ENCODE measurements around the gene KREMEN1. TPM values are rescaled to one million over a fixed set of nuclear protein-coding genes. Genes with fewer than 3 reads are reported as not detected.

Gene KREMEN1
- total and polyA plus RNA-seq, 2 of the 4 experiments (the other 2 are of a cell fraction): 2.9 to 4.6 TPM

GRCh38 chr22:29102300-29102699, 29.5 kb downstream of the KREMEN1 start:
- Histone ChIP-seq H3K9me1 (ENCODE audit: insufficient read depth, low read length) (no peaks in the 10 kb centered on the region), H4K5ac (ENCODE audit: low read depth, low read length) (no peak overlapping the region), H4K91ac (ENCODE audit: insufficient read depth, low read depth, low read length) (no peak overlapping the region), H2AK9ac (replicated peaks; ENCODE audit: low read depth, low read length, poor library complexity) (no peak overlapping the region), H2BK120ac (ENCODE audit: low read depth, low read length) (no peak overlapping the region), H3K14ac (replicated peaks; ENCODE audit: low read depth, low read length) (no peak overlapping the region), H3K27me3 (ENCODE audit: control insufficient read depth, insufficient read depth, low read length) (no peaks in the 10 kb centered on the region), H4K8ac (ENCODE audit: low read depth in 2 of 2, low read length in 2 of 2) (no peak overlapping the region), H3K4me2 (ENCODE audit: low read depth, low read length) (no peak overlapping the region), H3K4me3 (ENCODE audit: insufficient read depth, low read depth, low read length) (no peak overlapping the region), H4K20me1 (ENCODE audit: insufficient read depth, low read length) (no peaks in the 10 kb centered on the region), H3K27ac (ENCODE audit: insufficient read depth, low read length) (no peak overlapping the region), H2AFZ (replicated peaks; ENCODE audit: low read length, poor library complexity) (no peak overlapping the region), H3K36me3 (ENCODE audit: control insufficient read depth, insufficient read depth, low read length) (peaks cover 4% of the 10 kb centered on the region; the same call in 1 of the 2 replicates), H3K18ac (ENCODE audit: low read depth, low read length) (no peak overlapping the region), H3K56ac (ENCODE audit: extremely low read depth, insufficient read depth, low read length) (no peak overlapping the region), H3K9me3 (ENCODE audit: control insufficient read depth, insufficient read depth, low read length) (no peaks in the 10 kb centered on the region), H3K23ac (ENCODE audit: low read depth, low read length) (no peak overlapping the region), H3K4ac (ENCODE audit: low read depth, low read length) (no peak overlapping the region), H2BK5ac (ENCODE audit: low read depth, low read length, poor library complexity, severe bottlenecking) (no peak overlapping the region), H3K79me1 (ENCODE audit: low read depth in 1 of 2, low read length in 2 of 2) (no peaks in the 10 kb centered on the region), H2AK5ac (ENCODE audit: low read depth, low read length) (no peak overlapping the region), H3K4me1 (ENCODE audit: control insufficient read depth, insufficient read depth, low read length) (peaks cover 2% of the 10 kb centered on the region; the same call in 1 of the 2 replicates), H2BK15ac (ENCODE audit: low read depth, low read length) (no peak overlapping the region), H2BK20ac (ENCODE audit: low read depth, low read length) (no peak overlapping the region), H3K9ac (ENCODE audit: low read depth, low read length) (no peak overlapping the region)
- no peak for DNase-seq
- WGBS, 2 experiments (ENCODE audit: extremely low coverage in 2 of 2, insufficient read length in 1 of 2): no CpG with 5 or more reads among the region's 2 CpGs
- POLR2A ChIA-PET (ENCODE audit: unreplicated experiment): no interaction called here
- no peak for TF ChIP-seq RAD21 (IDR thresholded peaks at IDR 0.05; ENCODE audit: low read length)
- no peak for TF ChIP-seq RCOR1 (IDR thresholded peaks at IDR 0.05; ENCODE audit: insufficient replicate concordance, low read length)
- TF ChIP-seq NFE2L2 (IDR thresholded peaks at IDR 0.05; ENCODE audit: low read depth, low read length): no peak
- TF ChIP-seq MAZ (IDR thresholded peaks at IDR 0.05; ENCODE audit: borderline replicate concordance, low read depth, low read length): no peak
- TF ChIP-seq POLR2A (IDR thresholded peaks at IDR 0.05; ENCODE audit: low read depth, low read length): no peak
- TF ChIP-seq CEBPB (IDR thresholded peaks at IDR 0.05; ENCODE audit: low read depth, low read length): no peak
- TF ChIP-seq RFX5 (IDR thresholded peaks at IDR 0.05; ENCODE audit: low read depth, low read length): no peak
- CTCF ChIA-PET: no interaction called here
- ATAC-seq (ENCODE audit: low read depth): no peak
- intact Hi-C loops (cut with micrococcal nuclease): no loop called here
- dilution Hi-C loops (cut with HindIII; ENCODE audit: low sequenced_read_pairs, unreplicated experiment): no loop called here
- in situ Hi-C loops (cut with MboI; ENCODE audit: low sequenced_read_pairs): no loop called here
- no TSS peak for BruUV-seq (replicated peaks)
